GM12878 (cell line): ENCODE measurements around the gene TUBA1B. TPM values are rescaled to one million over a fixed set of nuclear protein-coding genes. Genes with fewer than 3 reads are reported as not detected.

Source experiments
- ATAC-seq: fragments of 200-7000 bp; cut with Tn5 transposase; 3 replicates; pipeline ENCODE4 v1.9.1; 2020; ENCODE audit warnings: mild to moderate bottlenecking, moderate library complexity
- BruUV-seq: library from RNA; stranded (reverse); fragments of 400-500 nt; replicated peaks from 2 replicates; lab custom pipeline; 2021; lab: Mats Ljungman, UMichigan
- CTCF ChIA-PET: fragments of 300-600 bp; sonication (Branson Sonifier 250); formaldehyde crosslinking; extraction: SDS; loops from one replicate; lab custom pipeline; 2021; ENCODE audit warnings: inconsistent platforms; lab: Yijun Ruan, JAX
- POLR2A ChIA-PET: fragments of 350-600 bp; formaldehyde crosslinking; extraction: SDS; loops from one replicate; lab custom pipeline; 2021; ENCODE audit warnings: inconsistent platforms; lab: Charles Lee
- RAD21 ChIA-PET: fragments of 300-600 bp; sonication (Branson Sonifier 250); formaldehyde crosslinking; loops from one replicate; lab custom pipeline; 2023; ENCODE audit warnings: antibody characterized with exemption; ENCODE audit not compliant: unreplicated experiment; lab: Charles Lee
- SMC1A ChIA-PET: fragments of 300-600 bp; sonication (Branson Sonifier 250); formaldehyde crosslinking; loops from one replicate; lab custom pipeline; 2023; ENCODE audit not compliant: unreplicated experiment, uncharacterized antibody; lab: Charles Lee
- DNase-seq: peaks from one replicate; pipeline ENCODE4 v3.0.0-alpha.2; 2011; ENCODE audit warnings: low read depth, low spot score
- FAIRE-seq: peaks from 3 replicates; lab custom pipeline; 2011; peaks lifted over from hg19 to GRCh38; lab: Jason Lieb, UNC
- H2AFZ ChIP-seq: 2 replicates; pipeline ENCODE4 v1.6.0; 2011; ENCODE audit warnings: low read depth, low read length, control low read depth; ENCODE audit not compliant: control insufficient read depth
- H3K27ac ChIP-seq: 2 replicates; pipeline ENCODE4 v1.5.1; 2011; ENCODE audit warnings: control low read depth; ENCODE audit not compliant: control insufficient read depth, insufficient read depth
- H3K27me3 ChIP-seq, 2 experiments: replicated peaks in 1 of 2; 2 replicates each; pipeline versions ENCODE4 v1.6.0 to v1.6.1; 2011; ENCODE audit warnings: low read length in 1 of 2; ENCODE audit not compliant: control insufficient read depth in 2 of 2, insufficient read depth in 2 of 2
- H3K36me3 ChIP-seq, 2 experiments: 2 replicates each; pipeline ENCODE4 v1.5.1; 2011; ENCODE audit warnings: low read length in 1 of 2; ENCODE audit not compliant: control insufficient read depth in 2 of 2, insufficient read depth in 2 of 2
- H3K4me1 ChIP-seq: 2 replicates; pipeline ENCODE4 v1.6.1; 2011; ENCODE audit warnings: mild to moderate bottlenecking, low read length, moderate library complexity, mixed read lengths; ENCODE audit not compliant: control insufficient read depth, insufficient read depth
- H3K4me2 ChIP-seq: 2 replicates; pipeline ENCODE4 v1.6.0; 2011; ENCODE audit warnings: control low read depth; ENCODE audit not compliant: control insufficient read depth, insufficient read depth
- H3K4me3 ChIP-seq: fragments of 200-600 bp; sonication (generic); 2 replicates; pipeline ENCODE4 v1.5.1; 2016
- H3K79me2 ChIP-seq: 2 replicates; pipeline ENCODE4 v1.6.0; 2011; ENCODE audit warnings: low read length; ENCODE audit not compliant: control insufficient read depth, insufficient read depth
- H3K9ac ChIP-seq: 2 replicates; pipeline ENCODE4 v1.8.0; 2011; ENCODE audit warnings: low read length, control low read depth, mixed read lengths; ENCODE audit not compliant: control insufficient read depth, insufficient read depth
- H3K9me3 ChIP-seq: replicated peaks from 3 replicates; pipeline ENCODE4 v1.5.1; 2011; ENCODE audit warnings: mild to moderate bottlenecking, low read length; ENCODE audit not compliant: control insufficient read depth, insufficient read depth
- H4K20me1 ChIP-seq: 2 replicates; pipeline ENCODE4 v1.6.0; 2011; ENCODE audit not compliant: control insufficient read depth, insufficient read depth
- CHD1 ChIP-seq: IDR thresholded peaks from 2 replicates; pipeline ENCODE4 v1.6.1; 2012; ENCODE audit warnings: low read depth, low read length, improper control_type of control experiment
- CHD2 ChIP-seq: IDR thresholded peaks from 2 replicates; pipeline ENCODE4 v1.6.1; 2011; ENCODE audit warnings: low read depth, low read length, improper control_type of control experiment, borderline replicate concordance
- NBN ChIP-seq: fragments of 450-650 bp; IDR thresholded peaks from 2 replicates; pipeline ENCODE4 v1.6.1; 2016
- PML ChIP-seq: IDR thresholded peaks from 2 replicates; pipeline ENCODE4 v1.6.1; 2012; ENCODE audit warnings: low read length, inconsistent platforms
- RAD21 ChIP-seq: IDR thresholded peaks from 2 replicates; pipeline ENCODE4 v1.6.1; 2011; ENCODE audit warnings: mild to moderate bottlenecking, low read depth, low read length, moderate library complexity; ENCODE audit not compliant: insufficient read depth
- RCOR1 ChIP-seq: conservative IDR thresholded peaks from 2 replicates; pipeline ENCODE4 v1.6.1; 2012; ENCODE audit warnings: low read depth, low read length, improper control_type of control experiment
- REST ChIP-seq: IDR thresholded peaks from 2 replicates; pipeline ENCODE4 v1.6.1; 2012; ENCODE audit warnings: mild to moderate bottlenecking, low read depth, low read length
- RUNX3 ChIP-seq: IDR thresholded peaks from 2 replicates; pipeline ENCODE4 v1.6.1; 2012; ENCODE audit warnings: low read length, inconsistent platforms
- TAF1 ChIP-seq: IDR thresholded peaks from 2 replicates; pipeline ENCODE4 v1.6.1; 2011; ENCODE audit warnings: mild to moderate bottlenecking, low read depth, low read length, borderline replicate concordance
- TARDBP ChIP-seq: IDR thresholded peaks from 2 replicates; pipeline ENCODE4 v1.6.1; 2016; ENCODE audit warnings: borderline replicate concordance
- ZNF207 ChIP-seq: fragments of 450-650 bp; IDR thresholded peaks from 2 replicates; pipeline ENCODE4 v1.6.1; 2014; ENCODE audit warnings: antibody characterized with exemption, mild to moderate bottlenecking, borderline replicate concordance
- WGBS: methylation state at CpG from one replicate; pipeline ENCODE4 v1.1.6; 2016; ENCODE audit warnings: low lambda C conversion rate; ENCODE audit not compliant: insufficient replicate concordance, insufficient coverage; ENCODE audit errors: missing lambda C conversion rate; 5-methylcytosine and 5-hydroxymethylcytosine counted together
- in situ Hi-C: fragments of 300-500 bp; cut with MboI; formaldehyde crosslinking; loops from 9 replicates; pipeline ENCODE4 v1.14.3; 2018; ENCODE audit warnings: mixed read lengths
- intact Hi-C: fragments of 100-400 bp; cut with micrococcal nuclease; formaldehyde crosslinking; loops from one replicate; pipeline ENCODE4 v1.14.2; 2022; ENCODE audit not compliant: unreplicated experiment
- polyA plus RNA-seq, 11 experiments: library from polyadenylated mRNA; depleted of rRNA in 4 of 11; unstranded in 6 of 11; stranded (reverse) in 5 of 11; fragments of >200 nt; fragmentation: Nextera tagmentation in 4 of 11; fragmentation: Illumina TruSeq in 1 of 11; extraction: Ambion mirVana in 4 of 11; extraction: Trizol in 1 of 11; gene quantifications; 1 replicate in 1 of 11; 2 replicates in 10 of 11; pipeline versions ENCODE4 v1.2.1 to v1.2.3, GENCODE V29; 2011 to 2016; ENCODE audit warnings: inconsistent platforms in 2 of 11, missing spikeins in 2 of 11, low read depth in 1 of 11
- total RNA-seq, 4 experiments: library from RNA; depleted of rRNA in 3 of 4; stranded (reverse); fragments of >200 nt in 3 of 4; fragmentation: Illumina TruSeq in 1 of 4; extraction: Trizol in 1 of 4; gene quantifications; 2 replicates each; pipeline versions ENCODE4 v1.2.1 to v1.2.3, GENCODE V29; 2013 to 2021

The TUBA1B gene
- total and polyA plus RNA-seq, 10 of the 15 experiments (the other 5 are each of a cell fraction or from before 2014, with no cell fraction given): 2,328 to 4,712 (median 3,552) TPM

- POLR2A ChIA-PET: interaction anchor here (0.5 to 3.5 kb wide), 10 partner anchors 11 to 171 kb away, joined by 3 to 48 read pairs (median 4); partner anchors contain the start of genes KMT2D, RHEBL1 and TUBA1B
- no TSS peak for BruUV-seq
- TF ChIP-seq RUNX3: 0 out of 2 replicates have a peak, but pooled peaks have one; percentile 9
- TF ChIP-seq TAF1: no peak
- ATAC-seq (peak; percentile 11), FAIRE-seq (no peak), DNase-seq (no peak)
- Histone ChIP-seq H3K4me1 (peaks cover 8% of the 10 kb centered on the region), H3K79me2 (peaks cover 9% of the 10 kb centered on the region), H3K9ac (peak overlapping the region; percentile 94; the same call in 1 of the 2 replicates), H3K36me3 (no peaks in the 10 kb centered on the region), H3K27me3 (no peaks in the 10 kb centered on the region), H2AFZ (peak overlapping the region; percentile 98), H3K9me3 (no peaks in the 10 kb centered on the region), H3K4me2 (peak overlapping the region; percentile 93), H3K4me3 (peak overlapping the region; percentile 87; the same call in 1 of the 2 replicates), H3K27ac (peak overlapping the region; percentile 56), H4K20me1 (no peaks in the 10 kb centered on the region)
- CTCF ChIA-PET: interaction anchor here (0.7 to 10.9 kb wide), 12 partner anchors 9 to 124 kb away, joined by 3 to 118 read pairs (median 14); partner anchors contain the start of genes DHH and TUBA1B
- RAD21 ChIA-PET: interaction anchor here (1.0 to 3.5 kb wide), 6 partner anchors 19 to 142 kb away, joined by 3 to 18 read pairs (median 5); partner anchors contain the start of genes DDN and TUBA1B
- in situ Hi-C loops (no loop called here), intact Hi-C loops (loop anchor here (1.0 to 5.0 kb wide), 2 partner anchors 19 to 49 kb away; partner anchors contain the start of gene KMT2D)
- 49% methylated on average over 6 of the region's 6 CpGs for WGBS
- SMC1A ChIA-PET: interaction anchor here (0.8 to 3.0 kb wide), 11 partner anchors 10 to 259 kb away, joined by 3 to 15 read pairs (median 4); partner anchors contain the start of genes DDX23 and TUBA1B
Observed at GRCh38 chr12:49111206-49111605, 20.0 kb downstream of the TUBA1B start.

GRCh38 chr12:49110464-49111155, 20.6 kb downstream of the TUBA1B start, which contains the start of gene LMBR1L:
Gene LMBR1L (minus strand): TSS chr12:49110847. CDS start chr12:49110555, 292 bp downstream.
- no peaks in the 10 kb centered on the region for H3K9me3 ChIP-seq
- H3K36me3 ChIP-seq: peaks cover 0 to under 1% of the 10 kb centered on the region in 2 experiments; a peak in 1 of 4 replicates
- H3K4me1 ChIP-seq: peaks cover 9% of the 10 kb centered on the region
- CTCF ChIA-PET: interaction anchor here (0.7 to 10.9 kb wide), 15 partner anchors 10 to 257 kb away, joined by 3 to 118 read pairs (median 5); partner anchors contain the start of genes DHH and TUBA1B
- peak within 1 kb of the TSS; percentile 70 for H3K27ac ChIP-seq
- SMC1A ChIA-PET: interaction anchor here (0.5 to 3.0 kb wide), 13 partner anchors 11 to 258 kb away, joined by 3 to 15 read pairs (median 4); partner anchors contain the start of genes DDX23 and TUBA1B
- H3K27me3 ChIP-seq: no peaks in the 10 kb centered on the region
- H3K79me2 ChIP-seq: peaks cover 9% of the 10 kb centered on the region
- H3K4me2 ChIP-seq: peak within 1 kb of the TSS; percentile 97
- RAD21 ChIA-PET: interaction anchor here (1.0 to 3.5 kb wide), 8 partner anchors 20 to 141 kb away, joined by 3 to 18 read pairs (median 5); partner anchors contain the start of genes DDN and TUBA1B
- intact Hi-C loops (loop anchor here (1.0 to 5.0 kb wide), 2 partner anchors 20 to 48 kb away; partner anchors contain the start of gene KMT2D), in situ Hi-C loops (no loop called here)
- FAIRE-seq: peak; percentile 100
- WGBS: 1% methylated on average over 43 of the region's 43 CpGs
- peak; percentile 98 for ATAC-seq
- H3K9ac ChIP-seq: peak within 1 kb of the TSS; percentile 94
- peak within 1 kb of the TSS; percentile 98 for H2AFZ ChIP-seq
- peak; percentile 93 for DNase-seq
- no peaks in the 10 kb centered on the region for H4K20me1 ChIP-seq
- peak within 1 kb of the TSS; percentile 87 for H3K4me3 ChIP-seq
- POLR2A ChIA-PET: interaction anchor here (0.5 to 3.5 kb wide), 14 partner anchors 11 to 208 kb away, joined by 3 to 48 read pairs (median 4); partner anchors contain the start of genes KMT2D, RHEBL1 and TUBA1B
- BruUV-seq: no TSS peak
- TF ChIP-seq CHD1 (no peak), CHD2 (peak; percentile 87; the same call in 1 of the 2 replicates), REST (no peak), RAD21 (0 out of 2 replicates have a peak, but pooled peaks have one; percentile 32), PML (peak; percentile 59; the same call in 1 of the 2 replicates), TARDBP (no peak), ZNF207 (no peak; the same call in 1 of the 2 replicates), RCOR1 (no peak), NBN (peak; percentile 70; the same call in 1 of the 2 replicates)
